Putamen (tissue), 1 donor: ENCODE data around the gene STAM.
A peak's percentile ranks its signal among the peaks of the same experiment; 100 is the strongest.

Experiments used
- DNase-seq: peaks from one replicate; pipeline ENCODE4 v3.0.0-alpha.2; 2016; ENCODE audit warnings: low spot score

STAM gene

GRCh38 chr10:17648243-17649035, 4.5 kb downstream of the STAM start:
- no peak for DNase-seq

- DNase-seq, result no peak
Observed at GRCh38 chr10:17649052-17649451, 5.1 kb downstream of the STAM start.

GRCh38 chr10:17649836-17650235, 5.9 kb downstream of the STAM start:
- no peak for DNase-seq

- no peak for DNase-seq
Observed at GRCh38 chr10:17650416-17650815, 6.5 kb downstream of the STAM start.

- DNase-seq, result no peak
Observed at GRCh38 chr10:17651896-17652295, 7.9 kb downstream of the STAM start.

- DNase-seq, result no peak
Observed at GRCh38 chr10:17652585-17652984, 8.6 kb downstream of the STAM start.

- DNase-seq, result no peak
Observed at GRCh38 chr10:17655009-17655408, 11.1 kb downstream of the STAM start.

GRCh38 chr10:17655567-17656146, 11.7 kb downstream of the STAM start:
- DNase-seq, result no peak

- DNase-seq, result no peak
Observed at GRCh38 chr10:17657103-17657500, 13.2 kb downstream of the STAM start.

- DNase-seq, result no peak
Observed at GRCh38 chr10:17659365-17659764, 15.4 kb downstream of the STAM start.

GRCh38 chr10:17660921-17661320, 17.0 kb downstream of the STAM start:
- no peak for DNase-seq

- DNase-seq, result no peak
Observed at GRCh38 chr10:17661510-17661909, 17.6 kb downstream of the STAM start.

GRCh38 chr10:17662193-17663138, 18.5 kb downstream of the STAM start:
- DNase-seq, result no peak

- DNase-seq, result no peak
Observed at GRCh38 chr10:17663450-17663849, 19.5 kb downstream of the STAM start.

- DNase-seq, result peak; percentile 79
Observed at GRCh38 chr10:17665747-17666146, 21.8 kb downstream of the STAM start.

GRCh38 chr10:17668435-17669184, 24.7 kb downstream of the STAM start:
- no peak for DNase-seq

GRCh38 chr10:17669185-17669872, 25.4 kb downstream of the STAM start:
- no peak for DNase-seq

GRCh38 chr10:17671307-17671706, 27.4 kb downstream of the STAM start:
- no peak for DNase-seq

- DNase-seq, result peak; percentile 18
Observed at GRCh38 chr10:17673471-17674061, 29.6 kb downstream of the STAM start.

GRCh38 chr10:17674566-17674965, 30.6 kb downstream of the STAM start:
- no peak for DNase-seq

- no peak for DNase-seq
Observed at GRCh38 chr10:17675638-17676037, 31.7 kb downstream of the STAM start.
